GM19438 (cell line): ENCODE measurements around the gene PRICKLE2.

Experiments
- ATAC-seq: cut with Tn5 transposase; IDR thresholded peaks from one replicate; pipeline ENCODE4 v1.9.1; 2021; ENCODE audit warnings: low read depth; ENCODE audit not compliant: unreplicated experiment

Gene PRICKLE2

GRCh38 chr3:64081235-64081630 lies 144.0 kb downstream of the PRICKLE2 start:
- no peak for ATAC-seq

GRCh38 chr3:64080616-64081234 lies 144.5 kb downstream of the PRICKLE2 start:
- no peak for ATAC-seq

DNA sequence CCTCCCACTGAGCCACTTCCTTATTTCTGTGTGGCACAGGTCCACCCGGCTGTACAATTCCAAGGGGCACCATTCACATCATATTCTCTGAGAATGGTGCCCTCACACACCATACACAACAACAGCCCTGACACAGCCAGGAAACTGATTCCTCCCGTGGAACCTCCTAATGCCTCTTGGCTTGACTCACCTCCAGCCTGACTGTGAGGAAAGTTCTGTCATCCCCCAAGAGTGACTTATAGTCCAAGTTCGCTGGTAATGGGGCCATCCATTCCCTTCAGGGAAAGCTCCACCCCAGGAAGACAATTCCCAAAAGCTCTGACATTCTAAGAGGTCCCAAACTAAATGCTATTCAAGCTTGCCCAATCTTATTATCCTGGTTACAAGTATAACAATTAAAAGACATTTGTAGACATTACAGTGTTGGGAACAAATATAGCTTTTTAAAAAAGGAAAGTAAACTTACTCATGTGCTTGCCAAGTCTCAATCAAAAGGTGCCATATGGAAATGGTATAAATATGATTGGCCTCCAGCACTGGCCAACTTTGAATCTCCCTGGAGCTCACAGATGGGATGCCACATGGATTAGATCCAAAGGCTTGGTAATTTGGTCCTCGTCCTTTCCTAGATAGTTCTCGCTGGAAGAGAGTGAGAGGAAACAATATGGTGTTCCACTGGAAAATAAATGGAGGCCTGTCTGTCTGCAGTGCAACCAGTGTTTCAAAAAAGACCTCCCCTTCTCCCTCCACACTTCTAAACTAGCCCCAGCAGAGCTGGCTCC lies 145.7 kb downstream of the PRICKLE2 start:
- no peak for ATAC-seq

GRCh38 chr3:64078966-64079365 lies 146.3 kb downstream of the PRICKLE2 start:
- no peak for ATAC-seq

- ATAC-seq, result no peak
These were observed 150.2 kb downstream of the PRICKLE2 start for GRCh38 chr3:64074895-64075679.

- no peak for ATAC-seq
These were observed 151.2 kb downstream of the PRICKLE2 start for GRCh38 chr3:64074060-64074459.

GRCh38 chr3:64073158-64073761 lies 152.0 kb downstream of the PRICKLE2 start:
- ATAC-seq, result no peak

- ATAC-seq, result no peak
These were observed 153.1 kb downstream of the PRICKLE2 start for GRCh38 chr3:64072126-64072525.

DNA sequence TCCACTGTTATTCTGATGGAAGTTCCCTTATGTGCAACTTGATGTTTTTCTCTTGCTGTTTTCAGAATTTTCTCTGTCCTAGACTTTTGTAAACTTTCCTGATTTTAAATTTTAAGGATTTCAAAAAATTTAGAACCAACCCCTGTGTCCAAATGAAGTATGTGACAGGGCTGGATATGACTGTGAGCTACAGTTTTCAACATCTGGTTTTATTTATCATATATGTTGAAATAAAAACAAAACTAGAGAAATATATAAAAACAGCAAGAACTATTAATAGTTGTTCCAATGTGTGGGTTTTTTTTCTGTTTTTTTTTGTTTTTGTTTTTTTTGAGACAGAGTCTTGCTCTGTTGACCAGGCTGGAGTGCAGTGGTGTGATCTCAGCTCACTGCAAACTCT lies 154.6 kb downstream of the PRICKLE2 start:
- no peak for ATAC-seq

DNA sequence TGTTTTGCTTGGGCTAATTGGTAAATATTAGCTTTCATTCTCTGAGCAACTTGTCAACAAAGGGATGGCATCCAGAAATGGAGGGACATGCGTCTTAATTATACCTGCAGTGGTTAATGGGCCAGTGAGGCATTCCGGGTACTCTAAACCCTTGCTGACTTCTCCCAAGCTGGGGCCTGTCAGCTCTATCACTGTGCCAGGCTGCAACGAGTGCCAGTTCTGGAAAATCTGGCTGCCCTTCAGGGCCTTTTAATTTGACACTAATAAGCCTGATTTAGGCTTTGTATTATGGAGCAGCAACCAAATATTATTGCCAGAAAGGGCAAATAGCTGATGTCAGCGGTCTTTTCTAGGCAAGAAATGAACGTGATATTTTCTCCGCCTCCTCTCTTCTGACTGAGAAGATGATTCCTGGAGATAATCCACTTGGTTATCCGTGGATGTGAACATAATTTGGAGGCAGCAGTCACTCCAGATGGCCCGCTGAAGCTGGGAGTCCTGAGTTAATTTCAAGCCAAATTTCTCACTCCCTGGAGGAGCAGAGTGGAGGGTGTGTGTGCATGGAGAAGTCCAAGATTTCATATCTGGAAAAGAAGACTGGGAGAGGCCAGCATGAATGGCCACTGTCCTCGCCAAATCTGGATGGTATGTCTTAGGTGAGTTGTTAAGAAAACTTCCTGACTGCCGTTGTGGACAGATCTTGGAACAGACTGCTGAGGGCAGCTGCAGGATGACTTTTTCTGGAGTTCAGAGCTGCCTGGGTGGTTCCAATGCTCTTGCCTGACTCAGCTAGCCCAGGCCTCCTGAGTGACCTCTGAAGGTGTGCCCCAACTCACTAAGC lies 157.5 kb downstream of the PRICKLE2 start:
- ATAC-seq, result no peak

GRCh38 chr3:64064804-64065203 lies 160.5 kb downstream of the PRICKLE2 start:
- ATAC-seq, result no peak

DNA sequence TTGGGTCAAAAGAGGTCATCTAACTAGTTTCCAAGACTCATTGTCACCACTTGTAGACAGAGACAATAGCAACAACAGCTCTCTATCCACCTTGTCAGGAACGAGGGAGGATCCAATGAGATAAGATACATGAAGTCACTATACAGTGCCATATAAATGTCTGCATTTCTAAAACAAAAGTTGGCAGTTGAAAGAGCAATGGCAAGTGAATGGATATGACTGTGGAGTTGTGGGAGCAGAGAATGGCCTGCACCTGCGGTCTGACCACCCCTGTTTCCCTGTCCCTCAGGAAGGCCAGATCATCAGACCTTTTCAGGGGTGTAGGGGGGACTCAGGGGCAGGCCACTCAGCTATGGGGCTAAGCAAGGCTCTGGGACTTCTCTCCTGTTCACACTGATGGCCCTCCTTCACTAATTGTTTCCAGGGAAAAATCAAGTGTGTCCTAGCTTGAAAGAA lies 161.3 kb downstream of the PRICKLE2 start:
- no peak for ATAC-seq

DNA sequence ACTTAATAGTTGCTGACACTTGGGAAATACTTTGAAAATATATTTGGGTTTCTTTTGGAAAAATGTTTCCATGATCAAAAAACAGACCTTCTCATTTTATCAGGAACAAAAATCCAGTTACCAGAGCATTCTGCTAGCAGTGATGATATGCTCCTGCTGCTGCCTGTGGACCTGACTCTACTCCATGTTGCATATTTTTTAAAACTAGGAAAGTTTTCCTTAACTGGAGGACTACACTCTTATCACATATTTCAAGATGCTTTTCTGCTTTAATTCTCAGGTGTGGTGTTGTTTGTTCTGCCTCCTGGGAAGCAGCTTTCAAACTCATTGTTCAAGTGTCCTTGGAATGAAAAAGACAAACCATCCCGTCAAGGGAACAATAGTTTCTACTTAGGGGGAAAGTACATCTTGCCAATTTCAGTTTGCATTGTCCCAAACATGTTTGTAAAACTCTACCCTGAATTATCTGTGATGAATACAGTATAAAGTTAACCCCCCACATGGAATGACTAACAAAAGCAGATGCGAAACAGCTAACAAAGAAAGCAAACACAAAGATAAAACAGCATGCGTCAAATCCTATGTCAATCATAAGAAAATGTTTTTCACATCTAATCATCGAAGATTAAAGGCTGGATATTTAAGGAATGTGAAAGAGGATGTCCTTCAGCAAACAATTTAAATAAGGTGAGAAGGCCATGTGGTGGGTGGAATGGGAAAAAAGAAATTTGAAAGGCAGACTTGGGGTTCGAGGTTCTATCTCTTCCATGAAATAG lies 161.9 kb downstream of the PRICKLE2 start:
- no peak for ATAC-seq

DNA sequence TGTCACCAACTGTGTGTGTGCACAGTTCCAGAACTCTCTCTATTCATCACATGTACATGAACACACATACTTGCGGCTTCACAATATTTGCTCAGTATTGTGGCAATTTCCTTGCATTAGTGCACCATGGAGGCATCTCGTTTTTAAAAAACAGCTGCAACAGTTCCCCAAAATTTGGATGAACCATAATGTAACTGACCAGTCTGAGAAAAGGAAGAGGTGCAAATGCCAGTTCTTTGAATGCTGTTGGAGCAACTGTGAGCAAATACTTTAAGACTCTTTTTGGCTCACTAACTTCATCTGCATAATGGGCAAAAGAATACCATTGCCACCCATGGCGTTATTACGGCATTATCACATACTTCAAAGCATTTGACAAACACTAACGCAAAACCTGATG lies 163.6 kb downstream of the PRICKLE2 start:
- no peak for ATAC-seq

DNA sequence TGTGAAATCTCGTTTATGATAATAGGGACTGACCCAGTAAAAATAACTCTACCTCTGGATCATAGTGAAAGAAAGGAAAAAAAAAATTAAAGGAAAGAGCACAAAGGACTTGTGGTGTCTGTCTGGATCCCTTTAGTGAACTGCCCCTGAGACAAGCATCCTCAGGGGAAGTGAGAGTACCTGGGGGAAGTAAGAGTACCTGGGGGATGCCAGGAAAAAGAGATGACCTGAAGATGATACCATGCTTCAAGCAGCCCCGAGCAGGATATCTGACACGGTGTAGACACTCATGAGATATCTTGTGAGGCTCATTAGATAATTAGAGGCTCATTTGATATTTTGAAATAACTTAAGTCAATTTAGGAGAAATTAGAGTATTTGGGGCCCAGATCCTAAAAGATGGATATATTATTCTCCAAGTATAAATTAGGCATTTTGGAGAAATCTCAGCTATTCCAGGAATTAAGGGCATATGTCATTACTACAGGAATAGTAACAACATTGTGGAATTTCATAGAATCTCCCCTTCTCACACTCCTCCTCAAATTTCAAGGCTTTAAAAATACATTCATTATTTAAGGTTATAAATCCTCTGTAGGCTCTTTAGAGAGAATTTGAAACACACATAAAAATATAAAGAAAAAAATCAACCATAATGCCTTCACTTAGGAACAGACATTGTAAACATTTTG lies 165.6 kb downstream of the PRICKLE2 start:
- no peak for ATAC-seq

DNA sequence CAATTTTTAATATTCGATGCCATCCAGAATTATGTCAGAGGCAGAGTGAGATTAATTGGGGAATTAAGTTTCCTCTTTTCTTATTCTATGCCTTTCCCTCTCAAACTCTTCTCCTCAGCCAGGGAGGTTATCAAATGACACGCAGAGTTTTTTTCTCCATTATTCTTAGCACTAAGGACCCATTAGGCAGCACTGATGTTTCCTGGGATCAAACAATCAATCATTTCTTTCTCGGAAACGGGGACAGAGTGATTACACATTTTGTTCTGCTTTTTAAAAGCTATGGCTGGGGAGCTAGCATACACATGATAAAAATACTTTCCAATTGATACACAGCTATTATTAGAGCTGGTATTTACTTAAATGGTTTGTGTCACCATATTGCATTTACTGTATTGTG lies 166.7 kb downstream of the PRICKLE2 start:
- ATAC-seq, result no peak

GRCh38 chr3:64057231-64057630 lies 168.0 kb downstream of the PRICKLE2 start:
- ATAC-seq, result no peak

DNA sequence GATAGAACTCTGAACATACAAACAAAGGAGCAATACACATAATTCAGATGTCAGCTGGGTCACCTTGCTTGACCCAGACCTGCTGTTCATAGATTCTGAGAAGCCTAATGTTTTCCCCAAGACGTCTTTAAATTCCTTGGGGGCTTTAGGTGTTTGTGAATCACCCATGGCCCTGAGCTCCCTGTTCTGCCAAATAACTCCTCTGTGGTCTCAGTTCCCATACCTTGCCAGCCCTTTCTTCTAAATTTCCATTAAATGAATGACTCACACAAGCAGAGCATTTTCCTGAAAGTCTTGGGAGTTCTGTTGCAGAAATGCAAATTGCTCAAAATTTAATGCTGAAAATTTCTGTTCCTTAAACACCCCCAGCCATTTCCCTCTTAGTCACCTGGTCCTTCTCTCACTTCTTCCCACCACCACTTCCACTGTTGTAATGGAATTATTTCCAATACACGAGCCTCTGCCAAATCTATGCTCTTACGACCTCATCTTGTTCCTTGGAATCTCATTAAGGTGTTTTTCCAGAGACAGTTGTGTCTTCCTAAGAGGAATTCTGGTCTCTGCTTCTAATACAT lies 168.6 kb downstream of the PRICKLE2 start:
- ATAC-seq, result no peak
